IPS-NIHi7 (cell line): Measurements from ENCODE around the gene NKX2-4.
"Not testable (repeated sequence)": the region's sequence is repeated elsewhere in the genome, so short reads cannot be mapped to it uniquely, and the experiment has no call there.

ENCODE experiments used
- DNase-seq: peaks from one replicate; pipeline ENCODE4 v3.0.0; 2012; ENCODE audit warnings: mixed read lengths; ENCODE audit errors: extremely low spot score

Gene NKX2-4

DNA sequence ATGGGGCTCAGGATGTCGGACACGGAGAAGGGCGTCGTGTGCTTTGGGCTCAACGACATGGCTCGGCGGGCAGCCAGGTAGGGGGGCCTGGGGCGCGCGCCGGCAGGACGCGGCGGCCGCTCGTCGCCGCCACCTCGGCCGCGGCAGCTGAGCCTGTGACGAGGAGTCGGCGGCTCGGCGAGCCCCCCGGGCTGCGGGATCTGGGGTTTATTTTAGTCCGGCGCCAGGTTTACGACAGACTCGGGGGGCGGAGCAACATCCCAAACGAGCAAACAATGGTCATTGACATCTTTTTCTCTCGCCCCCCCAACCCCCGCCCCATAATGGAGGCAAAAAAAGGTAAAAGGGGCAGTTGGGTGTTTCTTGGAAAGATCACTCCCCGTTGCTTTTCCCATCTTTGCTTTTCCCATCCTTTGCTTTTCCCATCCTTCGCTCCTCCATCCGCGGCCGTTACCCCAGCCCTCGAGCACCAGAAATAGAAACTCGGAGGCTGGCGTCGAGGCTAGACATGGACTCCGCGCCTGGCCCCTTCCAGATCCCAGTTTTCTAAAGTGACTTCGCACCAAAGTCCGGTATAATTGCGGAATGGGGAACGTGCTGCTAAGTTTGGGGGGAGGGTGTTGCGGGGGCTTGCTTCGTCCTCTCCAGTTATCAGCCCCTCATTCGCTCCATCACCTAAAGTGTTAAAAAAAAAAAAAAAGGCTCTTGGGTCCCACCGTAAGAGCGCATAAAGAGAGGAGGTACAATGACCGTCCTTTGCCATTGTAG is at the start of gene NKX2-4:
Gene NKX2-4 (minus strand): TSS at position 186 of the 768 bp plus-strand sequence. CDS start 127 bp downstream, at position 59.
- peak; percentile 32 for DNase-seq

DNA sequence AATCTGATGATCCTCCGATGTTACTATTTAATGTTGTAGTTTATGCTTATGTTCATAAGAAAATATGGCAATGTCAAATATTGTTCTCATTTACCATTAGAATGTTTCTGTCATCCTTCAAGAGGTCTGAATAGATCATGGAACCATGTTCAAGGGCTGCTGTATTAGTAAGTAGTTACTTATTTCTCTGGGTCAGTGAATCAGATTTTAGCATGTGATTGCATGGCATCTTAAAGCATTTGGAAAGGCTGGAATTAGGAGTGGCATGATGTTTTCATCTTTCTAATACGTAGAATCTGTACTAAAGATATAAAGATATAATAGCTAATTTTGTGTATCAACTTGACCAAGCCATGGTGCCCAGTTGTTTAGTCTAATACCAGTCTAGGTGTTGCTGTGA is 40.5 kb upstream of the NKX2-4 start:
- DNase-seq = no peak

DNA sequence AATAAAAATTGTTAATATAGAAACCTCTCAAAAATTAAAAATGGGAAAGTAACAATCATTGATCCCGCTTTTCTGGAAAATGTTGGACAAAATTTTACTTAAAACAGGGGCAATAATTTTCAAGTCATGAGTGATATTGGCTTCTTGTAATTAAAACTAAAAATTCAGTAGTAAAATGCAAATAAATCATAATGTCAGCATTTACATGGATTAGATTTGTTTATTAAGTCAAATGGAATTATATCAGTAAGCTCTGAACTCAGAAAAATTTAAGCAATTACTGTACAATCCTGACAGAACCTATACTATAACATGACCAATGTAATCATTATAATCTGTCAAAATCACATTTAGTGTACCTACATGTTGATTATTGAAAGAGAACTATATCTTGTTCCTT is 39.9 kb upstream of the NKX2-4 start:
- DNase-seq = no peak

DNA sequence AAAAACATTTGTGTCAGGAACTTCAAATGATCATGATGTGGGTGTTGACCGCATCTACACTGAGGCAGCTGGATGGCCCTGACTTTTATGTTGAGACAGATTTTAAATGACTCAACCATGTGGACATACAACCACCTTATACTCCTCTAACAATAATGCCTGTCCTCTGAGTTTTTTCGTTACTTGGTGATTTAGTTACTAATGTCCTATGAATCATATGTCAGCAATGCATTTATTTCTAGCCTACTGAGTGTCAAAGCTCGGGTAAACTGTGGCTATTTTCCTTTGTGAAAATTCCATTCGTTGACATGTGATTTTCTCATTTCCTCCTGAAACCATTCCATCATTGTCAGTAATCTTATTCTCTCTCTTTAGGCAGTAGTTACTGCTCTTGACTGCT is 38.9 kb upstream of the NKX2-4 start:
- no peak for DNase-seq

DNA sequence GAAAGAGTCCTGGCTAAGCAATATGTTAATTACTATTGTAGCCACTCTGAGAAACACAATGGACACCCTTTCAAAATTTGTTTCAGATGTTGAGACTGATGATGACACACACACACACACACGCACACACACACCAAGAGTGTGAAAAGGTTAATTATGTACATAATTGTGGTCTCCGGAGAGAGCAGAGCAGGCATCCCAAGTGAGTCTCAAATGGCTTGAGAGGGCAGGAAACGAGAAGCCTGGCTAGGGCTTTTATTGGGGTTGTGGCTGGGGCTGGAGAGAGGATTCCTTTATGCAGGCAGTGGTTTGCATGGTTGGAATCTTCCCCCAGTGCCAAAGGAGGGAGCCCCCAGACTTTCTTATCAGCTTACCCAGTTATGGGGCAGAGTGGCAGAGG is 38.2 kb upstream of the NKX2-4 start:
- DNase-seq = no peak

DNA sequence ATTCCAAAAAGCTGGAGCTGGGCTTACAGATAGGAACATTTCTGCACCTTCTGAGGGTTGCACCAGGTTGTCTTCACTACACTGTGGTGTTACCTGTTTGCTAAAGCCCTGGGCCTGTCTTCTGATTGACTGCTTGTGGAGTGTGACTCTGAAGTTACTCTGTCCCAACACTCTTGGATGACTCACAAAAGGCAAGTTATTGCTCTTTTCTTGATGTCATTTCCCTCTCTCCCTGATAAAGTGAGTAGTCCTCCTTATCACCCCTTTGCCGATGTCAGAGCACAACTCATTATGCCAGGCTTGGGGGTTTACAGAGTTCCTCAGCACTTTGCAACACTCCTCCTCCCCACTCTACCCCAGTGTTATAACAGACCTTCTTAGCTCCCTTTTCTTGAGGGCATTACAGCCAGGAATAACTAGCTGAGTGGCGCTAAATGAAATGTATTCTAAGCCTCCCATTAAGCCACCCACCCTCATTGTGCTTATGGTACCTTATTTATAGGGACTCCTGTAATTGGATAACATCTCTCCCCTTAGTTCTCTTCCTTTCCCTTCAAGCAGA is 36.1 kb upstream of the NKX2-4 start:
- no peak for DNase-seq

DNA sequence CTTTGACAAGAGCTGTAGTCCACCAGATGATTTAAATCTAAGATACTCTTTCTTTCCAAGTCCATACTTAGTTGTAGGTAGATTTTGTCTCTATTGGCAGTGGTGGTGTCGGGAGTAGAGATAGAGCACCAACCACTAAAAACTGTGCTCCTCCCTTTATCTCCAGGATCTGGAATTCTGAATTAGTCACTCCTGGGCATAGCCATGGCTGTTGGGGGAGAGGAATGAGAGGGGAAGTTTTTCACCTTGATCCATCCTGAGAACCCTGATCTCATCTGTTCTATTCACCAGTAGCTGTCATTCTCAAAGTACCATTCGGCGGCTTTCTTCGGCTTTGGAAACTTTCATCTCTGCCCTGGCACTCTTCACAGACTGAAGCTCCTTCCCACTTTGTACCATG is 35.6 kb upstream of the NKX2-4 start:
- no peak for DNase-seq

DNA sequence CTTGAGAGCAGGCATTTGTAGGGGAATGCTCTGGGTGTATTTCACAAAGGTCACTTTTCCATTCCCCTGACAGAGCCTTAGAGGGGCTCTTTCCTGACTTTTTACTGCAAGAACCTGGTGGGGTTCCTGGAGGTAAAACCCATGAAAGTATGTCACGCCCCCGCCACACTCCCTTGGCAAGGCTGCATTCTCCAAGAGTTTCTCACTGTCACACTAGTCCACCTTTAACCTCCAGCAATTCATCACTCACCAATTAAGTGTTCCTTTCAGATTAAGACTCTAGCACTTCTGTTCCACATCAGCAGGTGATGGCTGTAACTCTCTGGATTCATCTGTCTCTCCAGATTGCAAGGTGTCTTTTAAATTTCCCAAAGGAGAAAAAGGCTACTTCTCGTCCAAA is 32.7 kb upstream of the NKX2-4 start:
- DNase-seq = no peak

DNA sequence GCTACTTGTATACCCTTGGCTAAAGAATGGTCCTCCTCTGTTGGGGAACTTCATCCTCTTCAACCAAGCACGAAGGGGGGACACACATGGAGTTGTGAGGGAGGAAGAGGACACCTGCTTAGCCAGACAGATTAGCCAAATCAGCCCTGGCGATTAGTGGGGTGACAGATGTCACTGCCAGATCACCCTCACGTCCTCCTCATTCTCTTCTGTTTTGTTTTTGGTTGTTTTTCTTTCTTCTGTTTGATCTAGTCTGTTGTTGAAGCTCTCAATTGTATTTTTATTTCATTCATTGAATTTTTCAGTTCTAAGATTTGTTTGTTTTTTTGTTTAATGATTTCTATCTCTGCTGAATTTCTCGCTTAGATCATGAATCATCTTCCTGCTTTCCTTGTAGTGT is 27.5 kb upstream of the NKX2-4 start:
- no peak for DNase-seq

DNA sequence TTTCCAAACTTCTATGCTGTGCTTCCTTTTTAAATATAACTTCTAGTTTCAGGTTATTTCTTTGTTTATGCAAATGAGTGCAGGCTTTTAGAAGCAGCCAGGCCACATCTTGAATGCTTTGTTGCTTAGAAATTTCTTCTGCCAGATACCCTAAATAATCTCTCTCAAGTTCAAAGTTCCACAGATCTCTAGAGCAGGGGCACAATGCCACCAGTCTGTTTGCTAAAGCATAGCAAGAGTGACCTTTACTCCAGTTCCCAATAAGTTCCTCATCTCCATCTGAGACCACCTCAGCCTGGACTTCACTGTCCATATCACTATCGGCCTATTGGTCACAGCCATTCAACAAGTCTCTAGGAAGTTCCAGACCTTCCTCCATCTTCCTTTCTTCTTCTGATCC is 26.4 kb upstream of the NKX2-4 start:
- not testable (repeated sequence) for DNase-seq

DNA sequence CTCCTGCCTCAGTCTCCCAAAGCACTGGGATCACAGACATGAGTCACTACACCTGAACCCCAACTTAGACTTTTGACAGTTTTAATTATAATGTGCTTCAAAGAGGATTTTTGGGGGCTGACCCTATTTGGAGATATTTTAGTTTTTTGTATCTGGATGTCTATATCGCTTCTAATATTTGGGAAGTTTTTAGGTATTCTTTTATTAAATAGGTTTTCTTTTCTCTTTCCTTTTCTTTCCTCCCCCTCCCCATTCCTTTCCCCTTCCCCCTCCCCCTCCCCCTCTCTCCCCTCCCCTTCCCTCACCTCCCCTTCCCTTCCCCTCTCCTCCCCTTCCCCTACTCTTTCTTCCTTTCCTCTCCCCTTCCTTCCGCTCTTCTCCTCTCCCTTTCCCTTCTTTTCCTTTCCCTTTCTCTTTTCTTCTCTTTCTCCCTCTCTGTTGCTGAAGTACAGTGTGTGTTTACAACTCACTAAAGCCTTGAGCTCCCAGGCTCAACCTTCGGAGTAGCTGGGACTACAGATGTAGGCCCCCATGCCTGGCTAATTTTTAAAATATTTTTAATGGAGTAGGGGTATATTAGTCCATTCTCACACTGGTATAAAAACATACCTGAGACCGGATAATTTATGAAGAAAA is 24.4 kb upstream of the NKX2-4 start:
- DNase-seq = no peak

DNA sequence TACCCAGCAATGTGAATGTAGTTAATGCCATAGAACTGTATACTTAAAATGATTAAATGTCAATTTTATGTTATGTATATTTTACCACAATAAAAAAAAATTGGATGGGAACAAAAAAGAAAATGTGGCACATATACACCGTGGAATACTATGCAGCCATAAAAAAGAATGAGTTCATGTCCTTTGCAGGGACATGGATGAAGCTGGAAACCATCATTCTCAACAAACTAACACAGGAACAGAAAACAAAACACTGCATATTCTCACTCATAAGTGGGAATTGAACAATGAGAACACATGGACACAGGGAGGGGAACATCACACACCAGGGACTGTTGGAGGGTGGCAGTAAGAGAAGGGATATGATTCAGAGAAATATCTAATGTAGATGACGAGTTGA is 21.8 kb upstream of the NKX2-4 start:
- not testable (repeated sequence) for DNase-seq

DNA sequence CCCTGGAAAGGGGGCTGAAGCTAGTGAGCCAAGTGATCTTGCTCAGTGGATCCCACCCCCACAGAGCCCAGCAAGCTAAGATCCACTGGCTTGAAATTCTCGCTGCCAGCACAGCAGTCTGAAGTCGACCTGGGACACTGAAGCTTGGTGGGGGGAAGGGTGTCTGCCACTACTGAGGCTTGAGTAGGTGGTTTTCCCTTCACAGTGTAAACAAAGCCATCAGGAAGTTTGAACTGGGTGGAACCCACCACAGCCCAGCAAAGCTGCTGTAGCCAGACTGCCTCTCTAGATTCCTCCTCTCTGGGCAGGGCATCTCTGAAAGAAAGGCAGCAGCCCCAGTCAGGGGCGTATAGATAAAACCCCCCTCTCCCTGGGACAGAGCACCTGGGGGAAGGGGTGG is 16.7 kb upstream of the NKX2-4 start:
- not testable (repeated sequence) for DNase-seq

DNA sequence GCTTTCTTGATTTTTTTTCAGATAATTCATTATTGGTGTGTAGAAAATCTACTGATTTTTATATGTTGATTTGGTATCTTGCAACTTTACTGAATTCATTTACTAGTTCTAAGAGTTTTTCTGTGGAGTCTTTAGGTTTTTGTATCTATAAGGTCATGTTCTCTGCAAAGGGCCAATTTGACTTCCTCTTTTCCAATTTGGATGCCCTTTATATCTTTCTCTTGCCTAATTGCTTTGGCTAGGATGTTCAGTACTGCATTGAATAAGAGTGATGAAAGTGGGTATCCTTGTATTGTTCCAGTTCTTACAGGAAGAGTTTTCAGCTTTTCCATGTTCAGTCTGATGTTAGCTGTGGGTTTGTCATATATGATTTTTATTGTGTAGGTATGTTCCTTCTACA is 14.4 kb upstream of the NKX2-4 start:
- no peak for DNase-seq

DNA sequence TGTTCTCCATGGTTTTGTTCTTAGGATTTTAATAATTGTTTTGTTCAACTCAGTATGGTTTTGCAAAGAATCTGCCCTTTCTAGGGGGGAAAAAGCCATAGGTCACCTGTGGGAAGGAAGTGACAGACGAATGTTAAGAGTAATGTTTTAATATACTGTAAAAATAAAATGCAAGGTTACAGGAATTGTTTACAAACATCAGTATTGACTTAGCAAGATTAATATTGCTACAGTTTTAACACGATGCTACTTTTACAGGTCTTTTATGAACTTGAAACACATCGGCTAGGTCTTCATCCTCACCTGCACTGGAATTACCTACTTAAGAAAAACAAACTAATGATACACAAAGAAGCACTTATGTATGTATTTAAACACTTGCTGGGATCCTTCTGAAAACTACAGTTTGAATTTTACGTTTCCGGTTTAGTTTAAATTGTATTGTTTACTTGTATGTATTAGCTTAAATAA is 1.7 kb upstream of the NKX2-4 start:
- no peak for DNase-seq

DNA sequence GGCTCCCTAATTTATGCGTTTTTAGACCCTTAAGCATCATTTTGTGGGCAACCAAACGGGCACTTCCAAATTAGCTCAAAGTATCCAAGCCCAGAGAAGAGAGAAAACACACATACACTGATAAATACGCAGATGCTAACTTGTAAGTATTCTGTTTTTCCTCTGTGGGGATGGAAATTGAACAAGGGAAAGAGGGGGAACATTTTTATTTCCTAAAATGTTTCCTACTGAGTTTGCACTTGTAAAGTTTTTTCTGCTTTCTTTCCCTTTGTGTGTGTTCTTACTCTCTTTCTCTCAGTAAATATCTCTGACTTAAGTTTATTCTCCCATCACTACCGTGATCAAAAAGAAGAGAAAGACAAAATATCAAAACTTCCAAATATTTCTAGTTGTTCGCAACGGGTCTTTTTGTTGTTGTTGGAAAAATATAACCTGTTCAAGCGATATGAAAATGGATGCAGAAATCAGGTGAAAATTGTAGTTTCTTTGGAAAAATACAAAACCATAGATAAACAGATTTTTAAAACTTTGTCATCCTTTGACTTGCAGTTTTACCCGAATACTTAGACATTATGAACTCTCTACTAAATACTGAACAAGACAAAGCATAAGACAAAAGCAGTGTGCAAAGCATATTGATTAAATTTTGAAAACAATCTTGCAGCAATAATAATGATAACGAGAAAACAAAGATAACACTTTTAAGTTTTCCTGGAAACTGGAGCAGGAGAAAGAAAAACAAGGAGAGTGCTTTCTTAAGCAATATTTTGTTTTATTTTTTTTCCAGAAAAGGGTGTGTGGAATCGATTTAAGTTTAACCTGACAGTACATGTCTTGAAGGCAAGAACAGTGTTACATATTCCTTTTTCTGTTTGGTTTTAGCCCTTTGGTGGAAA is 1.0 kb upstream of the NKX2-4 start:
- no peak for DNase-seq

DNA sequence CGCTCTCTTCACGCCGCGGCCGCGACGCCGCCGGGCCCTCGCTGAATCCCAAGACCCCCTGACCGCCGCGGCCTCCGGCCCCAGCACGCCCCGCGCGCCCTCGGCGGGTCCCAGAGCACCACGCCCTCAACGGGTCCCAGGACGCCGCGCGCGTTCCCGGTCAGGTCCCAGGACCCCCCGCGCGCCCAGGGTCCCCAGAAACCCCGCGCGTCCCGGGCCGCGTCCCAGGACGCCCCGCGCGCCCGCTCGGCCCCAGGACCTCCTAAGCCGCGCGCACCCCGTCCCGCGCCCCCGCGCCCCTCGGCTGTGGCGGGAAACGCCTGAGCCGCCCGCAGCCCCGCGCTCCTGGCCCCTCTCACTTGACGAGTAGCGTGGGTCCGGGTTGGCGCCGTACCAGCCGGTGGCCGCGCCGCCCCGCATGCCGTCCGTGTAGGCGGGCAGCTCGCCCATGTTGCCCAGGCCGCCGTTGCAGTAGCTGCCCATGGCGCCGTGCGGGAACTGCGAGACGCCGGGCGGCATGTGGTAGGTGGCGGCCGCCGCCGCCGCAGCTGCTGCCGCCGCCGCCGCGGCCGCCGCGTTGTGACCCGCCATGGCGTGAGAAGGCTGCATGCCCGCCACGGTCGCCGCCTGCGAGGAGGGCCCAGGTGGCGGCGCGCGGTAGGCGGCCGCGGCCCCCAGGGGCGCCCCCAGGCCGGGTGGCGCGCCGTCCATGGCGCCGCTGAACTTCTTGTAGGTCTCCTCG is 556 bp downstream of the NKX2-4 start:
- peak; percentile 12 for DNase-seq

DNA sequence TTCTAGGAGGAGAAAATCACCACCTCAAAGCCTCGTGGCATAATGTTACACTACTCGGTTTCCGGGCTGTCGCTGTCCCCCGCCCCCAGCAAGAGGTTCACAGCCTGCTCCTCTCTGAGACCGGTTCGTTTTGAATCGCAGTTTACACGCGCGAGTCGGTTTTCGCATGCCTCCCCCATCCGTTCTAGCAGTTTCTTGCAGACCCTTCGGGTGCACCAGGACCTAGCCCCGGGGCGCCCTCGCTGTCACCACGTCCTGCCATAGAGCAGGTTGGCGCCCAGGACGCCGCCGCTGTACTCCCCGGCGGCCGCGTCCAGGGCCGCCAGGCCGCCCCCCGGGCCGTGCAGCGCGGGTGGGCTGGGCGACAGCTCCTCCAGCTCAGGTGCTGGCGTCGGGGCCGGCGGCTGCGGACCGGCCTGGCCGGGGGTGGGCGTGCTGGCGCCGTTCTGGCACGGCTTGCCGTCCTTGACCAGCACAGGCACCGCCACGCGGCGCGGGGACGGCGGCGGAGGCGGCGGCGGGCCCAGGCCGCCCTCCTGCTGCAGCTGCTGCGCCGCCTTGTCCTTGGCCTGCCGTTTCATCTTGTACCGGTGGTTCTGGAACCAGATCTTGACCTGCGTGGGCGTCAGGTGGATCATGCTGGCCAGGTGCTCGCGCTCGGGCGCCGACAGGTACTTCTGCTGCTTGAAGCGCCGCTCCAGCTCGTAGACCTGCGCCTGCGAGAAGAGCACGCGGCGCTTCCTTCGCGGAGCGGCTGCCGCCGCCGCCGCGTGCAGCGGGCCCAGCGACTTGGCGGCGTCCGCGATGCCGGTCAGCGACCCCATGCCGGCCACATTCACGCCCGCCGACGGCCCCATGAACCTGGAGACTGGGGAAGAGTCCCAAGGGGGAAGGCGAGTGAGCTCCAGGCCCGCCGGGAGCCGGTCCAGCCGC is 1.4 kb downstream of the NKX2-4 start:
- DNase-seq = peak; percentile 27

DNA sequence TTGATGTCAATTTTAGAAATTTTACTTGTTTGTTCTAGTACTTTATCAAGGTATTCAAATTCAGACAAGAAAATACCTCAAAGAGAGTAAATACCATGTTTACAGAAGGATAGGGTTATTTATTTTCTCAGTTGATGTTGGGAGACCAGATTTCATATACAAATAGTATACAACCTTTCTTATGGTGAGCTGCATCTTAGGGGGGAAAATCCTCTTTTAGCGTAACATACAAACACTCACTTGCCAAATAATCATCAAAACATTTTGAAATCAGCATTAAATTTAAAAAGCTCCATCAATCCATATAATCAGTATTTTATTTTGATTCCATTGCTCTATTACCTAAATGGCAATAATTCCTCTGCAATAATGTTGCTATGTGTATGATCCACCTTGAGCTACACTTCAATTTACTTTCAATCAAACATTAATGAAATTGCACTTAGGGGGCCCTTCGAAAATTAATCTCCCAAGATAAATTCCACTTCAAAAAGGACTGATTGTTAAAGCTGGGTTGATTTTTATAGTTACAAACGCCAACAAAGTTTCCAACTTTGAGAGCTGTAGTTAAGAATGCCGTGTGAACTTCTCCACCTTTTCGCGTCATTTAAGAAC is 2.2 kb downstream of the NKX2-4 start:
- DNase-seq = no peak

DNA sequence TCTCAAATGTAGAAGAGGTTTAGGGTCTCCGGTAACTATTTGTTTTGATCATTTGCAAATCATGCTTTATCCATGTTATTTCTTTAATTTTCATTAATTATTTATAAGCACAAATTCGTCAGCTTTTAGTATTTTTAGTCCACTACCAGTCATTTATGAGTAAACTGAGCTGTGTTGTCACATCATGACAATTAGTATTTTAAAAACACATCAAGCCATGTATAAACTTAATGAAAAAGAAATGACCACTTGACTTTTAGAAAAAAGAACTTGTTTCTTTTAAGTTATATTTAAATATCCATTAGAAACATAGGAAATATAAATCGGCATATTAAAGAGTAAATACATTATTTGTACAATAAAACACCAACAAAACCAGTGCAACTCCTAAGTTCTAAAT is 2.8 kb downstream of the NKX2-4 start:
- no peak for DNase-seq
